WI38 (cell line): Measurements from ENCODE around the gene C1orf21.

ENCODE experiments used
- H3K4me3 ChIP-seq: 2 replicates; pipeline ENCODE4 v1.5.1; 2011; ENCODE audit warnings: low read depth, mild to moderate bottlenecking, control low read depth, low read length
- TF ChIP-seq, protein P1 (sequence below): IDR thresholded peaks from 2 replicates; pipeline ENCODE4 v1.5.1; 2012; ENCODE audit warnings: low read depth, mild to moderate bottlenecking, control low read depth, low read length

The C1orf21 gene

DNA sequence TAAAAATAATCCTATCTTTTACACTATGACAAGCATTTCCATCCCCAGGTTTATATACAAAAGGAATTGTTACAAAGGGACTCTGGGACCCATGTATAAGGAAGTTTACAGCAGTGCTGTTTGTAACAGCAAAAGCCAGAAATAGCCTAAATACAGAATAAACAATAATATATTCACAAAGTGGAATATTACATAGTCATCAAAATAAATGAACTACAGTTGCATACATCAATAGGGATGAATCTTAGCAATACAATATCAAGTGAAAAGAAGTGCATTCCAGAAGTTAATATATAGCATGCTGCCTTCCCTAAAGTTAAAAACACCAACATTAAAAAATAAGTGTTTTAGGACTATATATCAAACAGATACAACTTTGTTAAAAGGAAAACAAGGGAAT lies 290.5 kb downstream of the C1orf21 start:
- H3K4me3 ChIP-seq: no peak overlapping the region
- TF ChIP-seq, protein P1, sequence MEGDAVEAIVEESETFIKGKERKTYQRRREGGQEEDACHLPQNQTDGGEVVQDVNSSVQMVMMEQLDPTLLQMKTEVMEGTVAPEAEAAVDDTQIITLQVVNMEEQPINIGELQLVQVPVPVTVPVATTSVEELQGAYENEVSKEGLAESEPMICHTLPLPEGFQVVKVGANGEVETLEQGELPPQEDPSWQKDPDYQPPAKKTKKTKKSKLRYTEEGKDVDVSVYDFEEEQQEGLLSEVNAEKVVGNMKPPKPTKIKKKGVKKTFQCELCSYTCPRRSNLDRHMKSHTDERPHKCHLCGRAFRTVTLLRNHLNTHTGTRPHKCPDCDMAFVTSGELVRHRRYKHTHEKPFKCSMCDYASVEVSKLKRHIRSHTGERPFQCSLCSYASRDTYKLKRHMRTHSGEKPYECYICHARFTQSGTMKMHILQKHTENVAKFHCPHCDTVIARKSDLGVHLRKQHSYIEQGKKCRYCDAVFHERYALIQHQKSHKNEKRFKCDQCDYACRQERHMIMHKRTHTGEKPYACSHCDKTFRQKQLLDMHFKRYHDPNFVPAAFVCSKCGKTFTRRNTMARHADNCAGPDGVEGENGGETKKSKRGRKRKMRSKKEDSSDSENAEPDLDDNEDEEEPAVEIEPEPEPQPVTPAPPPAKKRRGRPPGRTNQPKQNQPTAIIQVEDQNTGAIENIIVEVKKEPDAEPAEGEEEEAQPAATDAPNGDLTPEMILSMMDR: no peak
